PFSK-1 (cell line): ENCODE results near the gene GRIK1.

Experiments used
- POLR2AphosphoS5 ChIP-seq: IDR thresholded peaks from 2 replicates; pipeline ENCODE4 v1.6.1; 2012; ENCODE audit warnings: low read depth, mild to moderate bottlenecking, control low read depth, low read length, moderate library complexity
- REST ChIP-seq, 2 experiments: IDR thresholded peaks; 2 replicates each; pipeline versions ENCODE4 v1.6.1 to v1.8.0; 2011 to 2012; ENCODE audit warnings: low read depth in 2 of 2, low read length in 2 of 2, control low read depth in 1 of 2, inconsistent platforms in 1 of 2, mild to moderate bottlenecking in 1 of 2, moderate library complexity in 1 of 2; ENCODE audit not compliant: insufficient read depth in 1 of 2
- SIN3A ChIP-seq: IDR thresholded peaks from 2 replicates; pipeline ENCODE4 v1.6.1; 2012; ENCODE audit warnings: mild to moderate bottlenecking, low read length, moderate library complexity, borderline replicate concordance; ENCODE audit not compliant: insufficient read depth
- TAF1 ChIP-seq: IDR thresholded peaks from 2 replicates; pipeline ENCODE4 v1.6.1; 2012; ENCODE audit warnings: low read length, control low read depth, borderline replicate concordance; ENCODE audit not compliant: insufficient read depth

GRCh38 chr21:29508301-29508700 is 431.5 kb downstream of the GRIK1 start:
- no peak for TF ChIP-seq TAF1
- no peak for TF ChIP-seq POLR2AphosphoS5
- no peak for TF ChIP-seq REST (IDR thresholded peaks at IDR 0.05; ENCODE audit: insufficient read depth in 1 of 2, low read depth in 2 of 2, low read length in 2 of 2)
- no peak for TF ChIP-seq SIN3A
